Keratinocyte (primary cell): ENCODE data around the gene SLC12A3. TPM values are rescaled to one million over a fixed set of nuclear protein-coding genes. Genes with fewer than 3 reads are reported as not detected.

Source experiments
- DNase-seq: peaks from one replicate; pipeline ENCODE4 v3.0.0-alpha.2; 2011; ENCODE audit warnings: low read depth, missing footprints, low spot score
- FAIRE-seq: peaks from 2 replicates; lab custom pipeline; 2011; peaks lifted over from hg19 to GRCh38; lab: Jason Lieb, UNC
- H2AFZ ChIP-seq: 2 replicates; pipeline ENCODE4 v1.6.0; 2012; ENCODE audit warnings: low read length, control low read depth, inconsistent platforms; ENCODE audit not compliant: control insufficient read depth
- H3K27ac ChIP-seq: 2 replicates; pipeline ENCODE4 v1.5.1; 2011; ENCODE audit warnings: low read length; ENCODE audit not compliant: control insufficient read depth, insufficient read depth
- H3K27me3 ChIP-seq: 3 replicates; pipeline ENCODE4 v1.6.0; 2011; ENCODE audit warnings: low read length; ENCODE audit not compliant: control insufficient read depth, insufficient read depth; ENCODE audit errors: extremely low read depth
- H3K36me3 ChIP-seq, 2 experiments: 2 replicates in 1 of 2; 3 replicates in 1 of 2; pipeline ENCODE4 v1.5.1; 2011; ENCODE audit warnings: low read length in 2 of 2, mild to moderate bottlenecking in 1 of 2; ENCODE audit not compliant: control insufficient read depth in 2 of 2, insufficient read depth in 2 of 2; ENCODE audit errors: extremely low read depth in 1 of 2
- H3K4me1 ChIP-seq: 3 replicates; pipeline ENCODE4 v1.5.1; 2011; ENCODE audit warnings: low read length; ENCODE audit not compliant: control insufficient read depth, insufficient read depth; ENCODE audit errors: extremely low read depth
- H3K4me2 ChIP-seq: 3 replicates; pipeline ENCODE4 v1.6.0; 2011; ENCODE audit warnings: low read depth, low read length; ENCODE audit not compliant: control insufficient read depth, insufficient read depth; ENCODE audit errors: extremely low read depth
- H3K4me3 ChIP-seq, 3 experiments: fragments of 200-600 bp in 1 of 3; sonication (generic) in 1 of 3; 2 replicates in 2 of 3; 3 replicates in 1 of 3; pipeline ENCODE4 v1.5.1; 2011 to 2016; ENCODE audit warnings: low read length in 3 of 3, mild to moderate bottlenecking in 3 of 3, control low read depth in 2 of 3, inconsistent platforms in 1 of 3, low read depth in 1 of 3, mixed read lengths in 1 of 3, mixed run types in 1 of 3, moderate library complexity in 1 of 3; ENCODE audit not compliant: control insufficient read depth in 2 of 3, insufficient read depth in 2 of 3; ENCODE audit errors: extremely low read depth in 1 of 3
- H3K79me2 ChIP-seq: 2 replicates; pipeline ENCODE4 v1.6.0; 2012; ENCODE audit warnings: low read length; ENCODE audit not compliant: control insufficient read depth, insufficient read depth
- H3K9ac ChIP-seq: 3 replicates; pipeline ENCODE4 v1.6.0; 2011; ENCODE audit warnings: low read length; ENCODE audit not compliant: control insufficient read depth, insufficient read depth; ENCODE audit errors: extremely low read depth
- H3K9me1 ChIP-seq: 3 replicates; pipeline ENCODE4 v1.6.0; 2011; ENCODE audit warnings: low read length; ENCODE audit not compliant: control insufficient read depth, insufficient read depth; ENCODE audit errors: extremely low read depth
- H3K9me3 ChIP-seq: 2 replicates; pipeline ENCODE4 v1.5.1; 2012; ENCODE audit warnings: low read depth, low read length; ENCODE audit not compliant: control insufficient read depth
- H4K20me1 ChIP-seq: 3 replicates; pipeline ENCODE4 v1.6.0; 2011; ENCODE audit warnings: low read length; ENCODE audit not compliant: control insufficient read depth, insufficient read depth; ENCODE audit errors: extremely low read depth
- EZH2 ChIP-seq: IDR thresholded peaks from one replicate; pipeline ENCODE4 v1.6.1; 2012; ENCODE audit warnings: inconsistent platforms, mild to moderate bottlenecking, low read length, moderate library complexity
- dilution Hi-C: fragments of 300-500 bp; cut with MboI; formaldehyde crosslinking; loops from one replicate; pipeline ENCODE4 v1.7.0; 2020; ENCODE audit warnings: low sequenced_read_pairs; ENCODE audit not compliant: extremely low pct_ligation_motif_present
- polyA plus RNA-seq, 5 experiments: library from polyadenylated mRNA; depleted of rRNA in 3 of 5; stranded (reverse) in 3 of 5; stranded (forward) in 1 of 5; unstranded in 1 of 5; fragments of >200 nt; gene quantifications; 1 replicate in 1 of 5; 2 replicates in 3 of 5; 3 replicates in 1 of 5; pipeline versions ENCODE4 v1.2.1 to v1.2.3, GENCODE V29; 2011 to 2012; ENCODE audit warnings: missing spikeins in 2 of 5, low read depth in 1 of 5, low replicate concordance in 1 of 5
- TF ChIP-seq, protein P1 (sequence below), 3 experiments: IDR thresholded peaks in 1 of 3; conservative IDR thresholded peaks in 1 of 3; optimal IDR thresholded peaks in 1 of 3; 2 replicates in 2 of 3; 3 replicates in 1 of 3; pipeline versions ENCODE3 to v1.5.1; 2011; ENCODE audit warnings: low read length in 3 of 3, mild to moderate bottlenecking in 3 of 3, moderate library complexity in 2 of 3, control low read depth in 1 of 3, inconsistent platforms in 1 of 3; ENCODE audit not compliant: insufficient read depth in 2 of 3; ENCODE audit errors: extremely low read depth in 1 of 3

The SLC12A3 gene
- polyA plus RNA-seq, 1 donor (not counting 4 experiments of a cell fraction or from before 2014, with no cell fraction given): not detected

DNA sequence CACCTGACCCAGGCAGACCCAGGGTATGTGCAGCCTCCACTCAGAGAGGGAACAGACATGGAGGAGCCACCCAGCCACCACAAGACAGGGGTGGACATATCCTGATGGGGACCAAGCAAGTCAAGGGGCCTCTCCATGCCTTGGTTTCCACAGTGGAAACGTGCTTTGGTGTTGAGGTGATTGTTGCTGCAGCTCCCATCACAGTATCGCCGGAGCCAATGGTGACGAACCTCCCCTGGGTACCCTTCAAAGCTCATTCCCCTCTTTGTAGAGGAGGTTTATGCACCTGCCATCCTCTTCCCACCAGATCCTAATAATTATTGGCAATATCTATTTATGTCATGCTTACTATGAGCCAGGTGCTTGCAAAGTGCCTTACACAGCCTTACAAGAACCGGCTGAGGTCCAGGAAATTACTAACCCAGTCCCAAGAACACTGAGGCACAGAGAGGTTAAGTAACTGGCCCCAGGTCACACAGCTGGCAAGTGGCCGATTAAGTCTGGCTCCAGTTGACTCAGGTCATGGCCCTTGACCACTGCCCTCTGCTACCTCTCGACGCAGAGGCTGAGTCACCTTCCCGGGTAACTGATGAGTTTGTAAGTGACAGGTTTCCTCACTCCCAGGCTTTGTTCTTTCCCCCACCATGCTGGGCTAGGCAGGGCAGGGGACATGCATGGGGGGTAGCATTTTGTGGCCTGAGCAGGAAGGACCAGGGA lies 20.6 kb downstream of the SLC12A3 start:
- no peak overlapping the region for H3K4me2 ChIP-seq
- no peaks in the 10 kb centered on the region for H3K79me2 ChIP-seq
- H3K36me3 ChIP-seq: no peaks in the 10 kb centered on the region
- no peak overlapping the region for H3K9ac ChIP-seq
- no peak overlapping the region for H3K4me3 ChIP-seq
- no peak overlapping the region for H2AFZ ChIP-seq
- no peaks in the 10 kb centered on the region for H3K27me3 ChIP-seq
- no peak for FAIRE-seq
- TF ChIP-seq EZH2: no peak
- TF ChIP-seq, protein P1, sequence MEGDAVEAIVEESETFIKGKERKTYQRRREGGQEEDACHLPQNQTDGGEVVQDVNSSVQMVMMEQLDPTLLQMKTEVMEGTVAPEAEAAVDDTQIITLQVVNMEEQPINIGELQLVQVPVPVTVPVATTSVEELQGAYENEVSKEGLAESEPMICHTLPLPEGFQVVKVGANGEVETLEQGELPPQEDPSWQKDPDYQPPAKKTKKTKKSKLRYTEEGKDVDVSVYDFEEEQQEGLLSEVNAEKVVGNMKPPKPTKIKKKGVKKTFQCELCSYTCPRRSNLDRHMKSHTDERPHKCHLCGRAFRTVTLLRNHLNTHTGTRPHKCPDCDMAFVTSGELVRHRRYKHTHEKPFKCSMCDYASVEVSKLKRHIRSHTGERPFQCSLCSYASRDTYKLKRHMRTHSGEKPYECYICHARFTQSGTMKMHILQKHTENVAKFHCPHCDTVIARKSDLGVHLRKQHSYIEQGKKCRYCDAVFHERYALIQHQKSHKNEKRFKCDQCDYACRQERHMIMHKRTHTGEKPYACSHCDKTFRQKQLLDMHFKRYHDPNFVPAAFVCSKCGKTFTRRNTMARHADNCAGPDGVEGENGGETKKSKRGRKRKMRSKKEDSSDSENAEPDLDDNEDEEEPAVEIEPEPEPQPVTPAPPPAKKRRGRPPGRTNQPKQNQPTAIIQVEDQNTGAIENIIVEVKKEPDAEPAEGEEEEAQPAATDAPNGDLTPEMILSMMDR (optimal IDR thresholded peaks at IDR 0.05 in 1 of 3, IDR thresholded peaks at IDR 0.05 in 1 of 3, conservative IDR thresholded peaks at IDR 0.05 in 1 of 3; ENCODE audit: extremely low read depth in 1 of 3, insufficient read depth in 2 of 3, low read length in 3 of 3): no peak
- no peaks in the 10 kb centered on the region for H4K20me1 ChIP-seq
- dilution Hi-C loops: no loop called here
- no peaks in the 10 kb centered on the region for H3K9me1 ChIP-seq
- no peaks in the 10 kb centered on the region for H3K9me3 ChIP-seq
- no peak for DNase-seq
- no peak overlapping the region for H3K27ac ChIP-seq
- H3K4me1 ChIP-seq: no peaks in the 10 kb centered on the region

DNA sequence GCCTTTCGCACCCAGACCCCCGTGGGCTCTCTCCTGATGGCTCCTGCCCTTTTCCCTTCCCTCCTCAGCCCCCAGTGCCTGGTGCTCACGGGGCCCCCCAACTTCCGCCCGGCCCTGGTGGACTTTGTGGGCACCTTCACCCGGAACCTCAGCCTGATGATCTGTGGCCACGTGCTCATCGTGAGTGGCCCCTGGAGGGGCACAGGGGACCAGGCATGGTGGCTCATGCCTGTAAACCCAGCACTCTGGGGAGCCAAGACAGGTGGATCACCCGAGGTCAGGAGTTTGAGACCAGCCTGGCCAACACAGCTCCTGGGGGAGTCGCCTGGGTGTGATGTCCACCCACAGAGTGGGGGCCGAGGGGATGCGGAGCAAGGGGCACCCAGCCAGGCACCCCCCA lies 21.3 kb downstream of the SLC12A3 start:
- Histone ChIP-seq H3K4me2 (no peak overlapping the region), H3K79me2 (no peaks in the 10 kb centered on the region), H4K20me1 (no peaks in the 10 kb centered on the region), H3K4me3 (no peak overlapping the region), H3K36me3 (no peaks in the 10 kb centered on the region), H2AFZ (no peak overlapping the region), H3K27ac (no peak overlapping the region), H3K27me3 (no peaks in the 10 kb centered on the region), H3K9me1 (no peaks in the 10 kb centered on the region), H3K4me1 (no peaks in the 10 kb centered on the region), H3K9ac (no peak overlapping the region), H3K9me3 (no peaks in the 10 kb centered on the region)
- dilution Hi-C loops: no loop called here
- no peak for DNase-seq
- no peak for TF ChIP-seq EZH2
- TF ChIP-seq, protein P1 (optimal IDR thresholded peaks at IDR 0.05 in 1 of 3, IDR thresholded peaks at IDR 0.05 in 1 of 3, conservative IDR thresholded peaks at IDR 0.05 in 1 of 3; ENCODE audit: extremely low read depth in 1 of 3, insufficient read depth in 2 of 3, low read length in 3 of 3): no peak
- FAIRE-seq: no peak
